Glomerular visceral epithelial cell (primary cell): Measurements from ENCODE around the gene SEMA4A.
"Not testable (repeated sequence)": the region's sequence is repeated elsewhere in the genome, so short reads cannot be mapped to it uniquely, and the experiment has no call there.

Source experiments
- DNase-seq: peaks from one replicate; pipeline ENCODE4 v3.0.0-alpha.2; 2016; ENCODE audit errors: extremely low spot score

The SEMA4A gene

DNA sequence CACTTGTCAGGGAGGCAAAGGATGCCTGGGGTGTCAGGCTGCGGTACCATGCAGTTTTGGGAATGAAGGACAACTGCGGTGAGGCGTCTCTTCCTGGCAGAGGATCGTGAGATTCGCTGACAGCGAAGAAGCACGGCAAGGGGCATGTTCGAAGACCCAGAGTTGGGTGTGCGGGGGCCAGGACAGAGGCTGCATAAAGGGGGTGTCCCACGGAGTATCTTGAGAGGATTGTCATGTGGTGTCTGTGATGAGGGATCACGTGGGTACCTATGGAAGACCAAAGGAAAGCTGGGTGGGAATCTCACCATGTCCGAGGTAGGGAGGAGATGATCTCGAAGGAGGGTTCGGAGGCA is 40.9 kb downstream of the SEMA4A start:
- DNase-seq: peak; percentile 13

DNA sequence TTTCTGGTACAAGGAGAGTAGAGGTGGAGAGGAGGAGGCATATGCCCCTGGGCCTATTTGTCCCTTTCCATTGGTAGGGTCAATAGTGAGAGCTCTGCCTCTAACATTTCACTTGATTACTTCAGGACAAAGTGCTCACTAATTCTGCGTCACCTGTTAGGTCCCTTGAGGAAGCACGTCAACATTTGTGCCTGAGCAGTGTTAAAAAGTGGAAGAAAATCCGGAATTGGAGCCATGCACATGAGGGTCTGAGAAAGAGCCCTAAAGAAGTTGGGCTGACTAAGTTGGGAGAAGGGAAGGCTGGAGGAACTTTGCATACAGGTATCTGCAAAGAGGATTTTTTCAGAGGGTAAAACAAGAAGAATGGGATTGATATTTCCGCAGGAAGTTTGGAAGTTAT is 42.5 kb downstream of the SEMA4A start:
- no peak for DNase-seq

DNA sequence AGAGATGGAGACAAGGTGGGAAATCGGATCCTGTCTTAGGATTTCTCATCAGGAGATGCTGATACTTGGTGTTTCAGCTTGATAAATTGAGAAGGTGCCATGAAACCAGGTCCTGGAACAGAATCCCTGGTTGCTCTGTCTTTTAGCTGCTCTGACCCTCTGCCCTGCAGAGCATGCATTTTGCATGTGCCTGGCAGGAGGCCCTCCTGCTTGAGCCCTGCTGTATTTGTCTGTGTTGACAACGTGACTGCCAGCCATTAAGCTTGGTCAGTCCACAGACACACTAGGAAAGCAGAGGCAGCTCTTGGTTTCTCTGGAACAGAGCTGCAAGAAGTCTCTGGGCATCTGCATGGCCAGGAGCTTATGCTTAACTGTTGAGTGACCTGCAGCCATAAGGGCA is 43.1 kb downstream of the SEMA4A start:
- no peak for DNase-seq

GRCh38 chr1:156198831-156199349 is 45.5 kb downstream of the SEMA4A start:
- DNase-seq: no peak

DNA sequence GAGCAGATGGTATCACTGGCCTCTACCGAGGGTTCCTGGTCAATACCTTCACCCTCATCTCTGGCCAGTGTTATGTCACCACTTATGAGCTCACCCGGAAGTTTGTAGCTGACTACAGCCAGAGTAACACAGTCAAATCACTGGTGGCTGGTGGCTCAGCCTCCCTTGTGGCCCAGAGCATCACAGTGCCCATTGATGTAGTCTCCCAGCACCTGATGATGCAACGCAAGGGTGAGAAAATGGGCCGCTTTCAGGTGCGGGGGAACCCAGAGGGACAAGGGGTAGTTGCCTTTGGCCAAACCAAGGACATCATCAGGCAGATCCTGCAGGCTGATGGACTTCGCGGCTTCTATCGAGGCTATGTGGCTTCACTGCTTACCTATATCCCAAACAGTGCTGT is 46.7 kb downstream of the SEMA4A start:
- DNase-seq: no peak

- no peak for DNase-seq
These were observed 49.9 kb downstream of the SEMA4A start for GRCh38 chr1:156203331-156203730.

DNA sequence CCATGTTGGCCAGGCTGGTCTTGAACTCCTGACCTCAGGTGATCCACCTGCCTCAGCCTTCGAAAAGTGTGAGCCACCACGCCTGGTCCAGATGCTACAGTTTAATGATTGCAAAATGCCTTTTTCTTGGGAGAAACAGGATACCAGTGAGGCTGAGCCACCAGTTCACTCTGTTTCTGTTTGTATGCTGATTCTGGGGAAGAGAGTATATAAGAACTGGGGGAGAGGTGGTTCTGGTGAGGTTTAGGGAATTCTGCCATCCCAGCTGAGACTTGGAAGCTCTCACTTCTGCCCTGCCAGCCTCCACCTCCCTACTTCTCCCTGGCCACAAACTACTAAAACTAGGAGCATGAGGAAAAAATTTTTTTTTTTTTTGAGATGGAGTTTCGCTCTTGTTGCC is 51.3 kb downstream of the SEMA4A start:
- DNase-seq: no peak

DNA sequence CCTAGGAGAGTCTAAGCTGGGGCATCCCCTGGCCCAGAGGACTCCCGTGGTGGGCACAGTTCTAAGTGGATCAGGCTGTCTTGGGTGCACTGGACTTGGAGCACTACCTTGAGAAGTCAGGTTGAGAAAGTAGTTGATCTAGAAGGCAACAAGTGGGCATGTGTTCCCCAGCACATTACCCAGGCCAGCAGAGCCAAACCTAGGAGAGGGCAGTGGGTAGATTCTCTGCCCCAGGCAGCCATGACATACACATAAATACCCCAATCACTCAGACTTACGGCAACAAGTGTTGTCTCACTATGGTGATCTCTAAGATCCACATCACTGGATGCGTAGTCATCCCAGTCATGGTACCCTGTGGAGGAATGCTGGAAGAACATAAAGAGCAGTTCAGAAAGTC is 57.9 kb downstream of the SEMA4A start:
- DNase-seq: no peak

GRCh38 chr1:156212130-156212529 is 58.7 kb downstream of the SEMA4A start:
- no peak for DNase-seq

GRCh38 chr1:156212833-156213643 is 59.7 kb downstream of the SEMA4A start, which contains the start of gene PMF1:
PMF1 (plus strand) TSS chr1:156213007; CDS start chr1:156213016, 9 bp downstream.
- DNase-seq: peak; percentile 96

DNA sequence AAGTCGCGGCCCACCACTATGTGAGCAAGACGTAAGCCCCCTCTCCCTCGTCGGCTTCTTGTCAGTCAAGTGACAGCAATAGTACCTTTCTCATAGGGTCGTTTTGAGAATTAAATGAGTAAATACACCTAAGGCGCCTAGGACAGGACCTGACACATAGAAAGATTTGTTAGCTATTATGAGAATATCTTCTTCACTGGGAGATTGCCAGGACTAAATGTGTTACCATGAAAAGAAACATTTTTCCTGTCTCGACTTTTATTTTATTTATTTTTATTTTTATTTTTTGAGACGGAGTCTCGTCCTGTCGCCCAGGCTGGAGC is 60.2 kb downstream of the SEMA4A start:
- DNase-seq: no peak

- DNase-seq: peak; percentile 78
These were observed 60.8 kb downstream of the SEMA4A start for GRCh38 chr1:156214024-156214748.

- DNase-seq: not testable (repeated sequence)
These were observed 63.1 kb downstream of the SEMA4A start for GRCh38 chr1:156216361-156217086.

GRCh38 chr1:156217871-156218270 is 64.5 kb downstream of the SEMA4A start:
- no peak for DNase-seq

DNA sequence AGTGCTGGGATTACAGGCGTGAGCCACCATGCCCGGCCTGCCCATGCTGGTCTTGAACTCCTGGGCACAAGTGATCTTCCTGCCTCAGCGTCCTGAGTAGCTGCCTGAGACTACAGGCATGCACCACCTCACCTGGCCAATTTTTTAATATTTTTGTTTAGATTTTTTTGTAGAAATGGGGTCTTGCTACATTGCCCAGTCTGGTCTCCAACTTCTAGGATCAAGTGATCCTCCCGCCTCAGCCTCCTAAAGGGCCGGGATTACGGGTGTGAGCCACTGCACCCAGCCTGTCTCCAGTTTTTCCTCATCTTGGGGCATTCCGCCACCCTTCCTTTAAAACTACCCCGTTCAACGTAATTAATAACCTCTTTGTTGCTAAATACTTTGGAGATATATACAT is 66.8 kb downstream of the SEMA4A start:
- no peak for DNase-seq

DNA sequence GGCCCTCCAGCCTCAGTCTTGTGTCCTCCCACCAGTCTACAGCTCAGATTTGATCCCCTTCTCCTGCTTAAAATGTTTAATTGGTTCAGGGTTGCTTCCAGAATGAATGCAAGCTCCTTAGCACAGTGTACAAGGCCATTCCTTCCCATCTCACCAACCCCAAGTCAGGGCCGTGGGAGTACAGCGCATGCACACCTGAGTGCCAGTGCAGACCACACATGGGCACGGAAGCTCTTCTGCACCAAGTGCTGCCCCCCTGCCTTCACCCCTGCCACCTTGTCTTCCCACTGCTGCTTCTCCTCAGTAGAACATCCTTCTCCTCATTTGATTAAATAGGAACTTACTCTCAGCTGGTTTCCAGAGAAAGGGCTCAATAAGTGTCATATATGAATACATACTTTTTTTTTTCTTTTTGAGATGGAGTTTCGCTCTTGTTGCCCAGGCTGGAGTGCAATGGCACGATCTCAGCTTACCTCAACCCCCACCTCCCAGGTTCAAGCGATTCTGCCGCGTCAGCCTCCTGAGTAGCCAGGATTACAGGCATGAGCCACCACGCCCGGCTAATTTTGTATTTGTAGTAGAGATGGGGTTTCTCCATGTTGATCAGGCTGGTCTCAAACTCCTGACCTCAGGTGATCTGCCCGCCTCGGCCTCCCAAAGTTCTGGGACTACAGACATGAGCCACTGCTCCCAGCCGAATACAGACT is 68.8 kb downstream of the SEMA4A start:
- no peak for DNase-seq

DNA sequence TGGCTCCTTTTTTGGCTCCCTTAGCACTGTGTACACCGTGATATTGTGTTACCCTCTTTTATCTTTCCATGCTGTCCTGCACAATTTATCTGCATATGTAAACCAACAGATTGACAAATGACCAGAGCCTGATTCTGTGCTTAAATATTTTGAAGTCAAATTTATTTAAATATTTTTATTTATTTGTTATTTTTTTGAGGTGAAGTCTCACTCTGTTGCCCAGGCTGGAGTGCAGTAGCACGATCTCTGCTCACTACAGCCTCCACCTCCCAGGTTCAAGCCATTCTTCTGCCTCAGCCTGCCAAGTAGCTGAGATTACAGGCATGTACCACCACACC is 72.3 kb downstream of the SEMA4A start:
- DNase-seq: no peak

GRCh38 chr1:156226116-156226538 is 72.7 kb downstream of the SEMA4A start:
- no peak for DNase-seq

DNA sequence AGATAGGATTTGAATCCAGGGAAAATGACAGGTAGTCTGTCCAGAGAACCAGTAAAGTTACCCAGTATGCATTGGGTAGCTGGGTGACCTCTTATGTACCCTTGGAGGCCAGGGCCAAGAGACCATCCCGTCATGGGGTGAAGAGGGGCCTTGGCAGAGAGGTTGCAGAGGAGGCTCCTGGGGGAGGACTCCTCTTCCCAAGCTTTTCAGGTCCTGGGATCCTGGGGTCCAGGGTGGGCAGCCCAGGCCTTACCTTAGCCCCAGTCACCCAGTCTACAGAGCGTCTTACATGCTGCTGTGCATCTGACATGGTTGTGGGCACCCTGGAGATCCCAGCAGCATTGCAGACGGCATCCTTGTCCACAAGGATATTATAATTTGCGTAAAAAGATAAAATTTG is 73.4 kb downstream of the SEMA4A start:
- DNase-seq: no peak
